Measurements from ENCODE around the gene DCTN4. TPM values are rescaled to one million over a fixed set of nuclear protein-coding genes. Genes with fewer than 3 reads are reported as not detected.

DCTN4 gene
- total and polyA plus RNA-seq, 2 of the 4 experiments (the other 2 are of a cell fraction) = 28.1 to 50.2 TPM

DNA sequence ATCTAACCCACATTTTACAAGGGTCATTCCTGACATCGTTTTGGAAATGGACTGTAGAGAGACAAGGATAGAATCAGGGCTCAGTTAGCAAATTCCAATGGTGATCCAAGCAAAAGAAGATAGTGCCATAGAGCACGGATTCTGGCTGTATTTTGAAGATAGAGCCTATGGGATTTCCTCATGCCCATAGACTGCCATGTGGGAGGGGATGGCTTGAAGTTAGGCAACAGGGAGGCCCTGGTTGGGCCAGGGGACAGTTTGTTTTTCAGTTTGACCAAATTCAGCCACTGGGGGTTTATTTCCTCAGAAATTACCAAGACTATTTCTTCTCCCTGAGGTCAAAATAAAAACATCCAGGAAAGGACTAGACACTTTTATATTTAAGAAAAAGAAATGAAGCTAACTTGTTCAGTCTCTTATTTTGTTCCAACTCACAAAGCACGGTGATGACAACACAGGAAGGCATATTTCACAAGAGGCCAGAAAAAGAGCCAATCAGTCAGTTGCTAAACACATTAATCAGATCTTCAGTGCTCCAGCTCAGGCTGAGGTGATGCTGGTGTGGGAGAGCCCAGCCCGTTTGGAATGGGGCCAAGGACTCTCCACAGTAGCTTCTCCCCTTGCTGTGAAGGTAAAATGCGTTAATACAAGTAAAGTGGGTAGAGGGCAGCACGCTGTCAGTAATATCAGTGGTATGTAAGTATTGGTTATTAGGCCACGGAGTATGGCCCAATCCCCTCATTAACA lies 4.4 kb upstream of the DCTN4 start:
- POLR2A ChIA-PET (ENCODE audit: unreplicated experiment) = no interaction called here
- intact Hi-C loops (cut with micrococcal nuclease) (no loop called here), dilution Hi-C loops (cut with HindIII; ENCODE audit: low sequenced_read_pairs, unreplicated experiment) (no loop called here), in situ Hi-C loops (cut with MboI; ENCODE audit: low sequenced_read_pairs) (no loop called here)
- peaks cover 5% of the 10 kb centered on the region; the same call in 1 of the 2 replicates for H3K9me1 ChIP-seq (ENCODE audit: insufficient read depth, low read length)
- H3K79me1 ChIP-seq (ENCODE audit: low read depth in 1 of 2, low read length in 2 of 2) = peaks cover 0 to 8% of the 10 kb centered on the region in 2 experiments; a peak in 1 of 4 replicates
- peak overlapping the region; percentile 6 for H3K4ac ChIP-seq (ENCODE audit: low read depth, low read length)
- no peak overlapping the region for H4K91ac ChIP-seq (ENCODE audit: insufficient read depth, low read depth, low read length)
- H4K5ac ChIP-seq (ENCODE audit: low read depth, low read length) = peak overlapping the region; percentile 27; the same call in 1 of the 2 replicates
- no peak overlapping the region for H3K9ac ChIP-seq (ENCODE audit: low read depth, low read length)
- CTCF ChIA-PET = interaction anchor here (0.8 kb wide), 1 partner anchor 27 kb away, joined by 3 read pairs; no protein-coding TSS in a partner anchor
- peak overlapping the region; percentile 1 for H2BK5ac ChIP-seq (ENCODE audit: low read depth, low read length, poor library complexity, severe bottlenecking)
- H3K9me3 ChIP-seq (ENCODE audit: control insufficient read depth, insufficient read depth, low read length) = peaks cover 2% of the 10 kb centered on the region; the same call in 1 of the 2 replicates
- H2BK15ac ChIP-seq (ENCODE audit: low read depth, low read length) = peak overlapping the region; percentile 49; the same call in 1 of the 3 replicates
- H2AFZ ChIP-seq (replicated peaks; ENCODE audit: low read length, poor library complexity) = no peak overlapping the region
- peak overlapping the region; percentile 46; the same call in 1 of the 2 replicates for H3K18ac ChIP-seq (ENCODE audit: low read depth, low read length)
- WGBS, 2 experiments (ENCODE audit: extremely low coverage in 2 of 2, insufficient read length in 1 of 2) = 50% methylated on average over 1 of the region's 7 CpGs; no CpG with 5 or more reads in 1 of the 2 experiments
- DNase-seq (peak; percentile 67), ATAC-seq (ENCODE audit: low read depth) (no peak)
- H2AK9ac ChIP-seq (replicated peaks; ENCODE audit: low read depth, low read length, poor library complexity) = no peak overlapping the region
- H3K4me3 ChIP-seq (ENCODE audit: insufficient read depth, low read depth, low read length) = no peak overlapping the region
- no peak overlapping the region for H3K56ac ChIP-seq (ENCODE audit: extremely low read depth, insufficient read depth, low read length)
- H3K4me2 ChIP-seq (ENCODE audit: low read depth, low read length) = no peak overlapping the region; the same call in 1 of the 2 replicates
- no peak overlapping the region for H2BK120ac ChIP-seq (ENCODE audit: low read depth, low read length)
- peak overlapping the region in 1 of 2 experiments; percentile 0; a peak in 1 of 4 replicates for H4K8ac ChIP-seq (ENCODE audit: low read depth in 2 of 2, low read length in 2 of 2)
- H3K23ac ChIP-seq (ENCODE audit: low read depth, low read length) = no peak overlapping the region; the same call in 1 of the 2 replicates
- H2BK20ac ChIP-seq (ENCODE audit: low read depth, low read length) = no peak overlapping the region; the same call in 1 of the 2 replicates
- peaks cover 7% of the 10 kb centered on the region; the same call in 1 of the 2 replicates for H3K4me1 ChIP-seq (ENCODE audit: control insufficient read depth, insufficient read depth, low read length)
- H3K27me3 ChIP-seq (ENCODE audit: control insufficient read depth, insufficient read depth, low read length) = no peaks in the 10 kb centered on the region
- H3K14ac ChIP-seq (replicated peaks; ENCODE audit: low read depth, low read length) = 0 out of 2 replicates have a peak overlapping the region, but pooled peaks have one; percentile 3
- peak overlapping the region; percentile 18; the same call in 1 of the 2 replicates for H2AK5ac ChIP-seq (ENCODE audit: low read depth, low read length)
- H3K27ac ChIP-seq (ENCODE audit: insufficient read depth, low read length) = no peak overlapping the region
- BruUV-seq (replicated peaks) = no TSS peak
- TF ChIP-seq SMC3 (IDR thresholded peaks at IDR 0.05; ENCODE audit: low read depth, low read length) (no peak), POLR2A (IDR thresholded peaks at IDR 0.05; ENCODE audit: low read depth, low read length) (no peak), MXI1 (IDR thresholded peaks at IDR 0.05; ENCODE audit: borderline replicate concordance, low read depth, low read length) (no peak), CEBPB (IDR thresholded peaks at IDR 0.05; ENCODE audit: low read depth, low read length) (peak; percentile 84)
- no peaks in the 10 kb centered on the region for H4K20me1 ChIP-seq (ENCODE audit: insufficient read depth, low read length)
- no peaks in the 10 kb centered on the region for H3K36me3 ChIP-seq (ENCODE audit: control insufficient read depth, insufficient read depth, low read length)

Data from IMR-90 (cell line).